Neural crest cell (in vitro differentiated cells): ENCODE results near the gene ADGRA1. TPM values are rescaled to one million over a fixed set of nuclear protein-coding genes. Genes with fewer than 3 reads are reported as not detected.

Experiments used
- DNase-seq: peaks from one replicate; pipeline ENCODE4 v3.0.0; 2021; ENCODE audit warnings: low read depth, mixed read lengths, low spot score
- H3K27ac Mint-ChIP-seq: one replicate; pipeline ENCODE4 v1.8.0; 2021; ENCODE audit warnings: mild to moderate bottlenecking, mixed read lengths; ENCODE audit not compliant: unreplicated experiment
- H3K27me3 Mint-ChIP-seq: 2 replicates; pipeline ENCODE4 v1.8.0; 2021; ENCODE audit warnings: low read depth, mild to moderate bottlenecking, mixed read lengths
- H3K36me3 Mint-ChIP-seq: 2 replicates; pipeline ENCODE4 v1.8.0; 2021; ENCODE audit warnings: low read depth, mild to moderate bottlenecking, mixed read lengths
- H3K4me1 Mint-ChIP-seq: 2 replicates; pipeline ENCODE4 v1.8.0; 2021; ENCODE audit warnings: mixed read lengths
- H3K4me3 Mint-ChIP-seq: one replicate; pipeline ENCODE4 v1.8.0; 2021; ENCODE audit warnings: mild to moderate bottlenecking, mixed read lengths
- H3K9me3 Mint-ChIP-seq: 2 replicates; pipeline ENCODE4 v1.8.0; 2021; ENCODE audit warnings: mixed read lengths
- total RNA-seq: library from RNA; stranded (reverse); gene quantifications from 2 replicates; pipeline ENCODE4 v1.2.1, GENCODE V29; 2021
- TF ChIP-seq, protein P1 (sequence below): fragments of 200-600 bp; sonication (generic); conservative IDR thresholded peaks from 2 replicates; pipeline ENCODE4 v1.5.0; 2021; ENCODE audit warnings: antibody characterized with exemption, mild to moderate bottlenecking

The ADGRA1 gene
- total RNA-seq, 1 donor from 2014 or later, result 0.33 TPM

- TF ChIP-seq, protein P1, sequence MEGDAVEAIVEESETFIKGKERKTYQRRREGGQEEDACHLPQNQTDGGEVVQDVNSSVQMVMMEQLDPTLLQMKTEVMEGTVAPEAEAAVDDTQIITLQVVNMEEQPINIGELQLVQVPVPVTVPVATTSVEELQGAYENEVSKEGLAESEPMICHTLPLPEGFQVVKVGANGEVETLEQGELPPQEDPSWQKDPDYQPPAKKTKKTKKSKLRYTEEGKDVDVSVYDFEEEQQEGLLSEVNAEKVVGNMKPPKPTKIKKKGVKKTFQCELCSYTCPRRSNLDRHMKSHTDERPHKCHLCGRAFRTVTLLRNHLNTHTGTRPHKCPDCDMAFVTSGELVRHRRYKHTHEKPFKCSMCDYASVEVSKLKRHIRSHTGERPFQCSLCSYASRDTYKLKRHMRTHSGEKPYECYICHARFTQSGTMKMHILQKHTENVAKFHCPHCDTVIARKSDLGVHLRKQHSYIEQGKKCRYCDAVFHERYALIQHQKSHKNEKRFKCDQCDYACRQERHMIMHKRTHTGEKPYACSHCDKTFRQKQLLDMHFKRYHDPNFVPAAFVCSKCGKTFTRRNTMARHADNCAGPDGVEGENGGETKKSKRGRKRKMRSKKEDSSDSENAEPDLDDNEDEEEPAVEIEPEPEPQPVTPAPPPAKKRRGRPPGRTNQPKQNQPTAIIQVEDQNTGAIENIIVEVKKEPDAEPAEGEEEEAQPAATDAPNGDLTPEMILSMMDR, result no peak
- no peak for DNase-seq
- Mint-ChIP-seq H3K4me1 (no peaks in the 10 kb centered on the region), H3K36me3 (peaks cover 13% of the 10 kb centered on the region), H3K4me3 (no peak overlapping the region), H3K27me3 (no peaks in the 10 kb centered on the region), H3K9me3 (peaks cover 16% of the 10 kb centered on the region), H3K27ac (no peak overlapping the region)
Observed at GRCh38 chr10:133178357-133179127, 90.8 kb downstream of the ADGRA1 start.

DNA sequence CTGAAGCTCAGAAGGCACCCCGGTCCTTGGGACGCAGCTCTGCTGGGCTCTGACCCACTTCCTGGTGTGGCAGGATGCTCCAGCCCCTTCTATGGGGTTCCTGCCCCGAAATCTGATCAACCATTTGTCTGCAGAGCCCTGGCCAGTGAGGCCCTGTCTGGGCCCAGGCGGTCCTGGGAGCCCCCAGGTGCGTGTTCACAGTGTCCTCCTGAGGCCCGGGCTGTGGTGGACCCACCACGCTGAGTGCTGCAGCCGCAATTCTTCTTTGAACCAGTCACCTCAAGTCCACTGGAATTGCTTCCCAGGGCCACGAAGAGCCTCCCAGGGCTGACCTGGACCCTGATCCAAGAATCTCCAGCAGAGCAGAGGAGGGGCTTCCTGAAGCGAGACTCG is 91.4 kb downstream of the ADGRA1 start:
- Mint-ChIP-seq H3K36me3 (peaks cover 14% of the 10 kb centered on the region), H3K4me1 (no peaks in the 10 kb centered on the region), H3K4me3 (no peak overlapping the region), H3K27me3 (no peaks in the 10 kb centered on the region), H3K9me3 (peaks cover 16% of the 10 kb centered on the region), H3K27ac (no peak overlapping the region)
- TF ChIP-seq, protein P1, result no peak
- DNase-seq, result no peak

DNA sequence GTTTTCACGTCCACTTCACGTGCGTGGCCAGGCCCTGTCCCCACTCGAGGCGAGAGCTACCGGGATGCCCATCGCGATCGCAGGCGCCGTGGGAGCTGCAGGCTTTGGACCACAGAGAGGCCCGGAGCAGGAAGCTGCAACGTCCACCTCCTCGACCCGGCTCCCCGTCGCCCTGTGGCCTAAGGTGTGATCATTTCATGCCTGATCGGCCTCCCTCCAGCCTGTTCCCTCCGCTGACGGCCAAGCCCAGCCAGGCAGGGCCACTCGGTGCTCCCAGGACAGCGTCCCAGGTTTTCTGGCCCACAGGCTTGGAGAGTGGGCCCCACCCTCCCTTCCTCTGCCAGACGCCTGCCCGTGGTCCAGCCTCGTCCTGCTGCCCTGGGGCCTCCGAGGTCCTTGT is 91.9 kb downstream of the ADGRA1 start:
- no peaks in the 10 kb centered on the region for H3K27me3 Mint-ChIP-seq
- no peak for DNase-seq
- no peak overlapping the region for H3K4me3 Mint-ChIP-seq
- TF ChIP-seq, protein P1, result no peak
- H3K4me1 Mint-ChIP-seq, result no peaks in the 10 kb centered on the region
- peaks cover 13% of the 10 kb centered on the region for H3K9me3 Mint-ChIP-seq
- H3K36me3 Mint-ChIP-seq, result peaks cover 14% of the 10 kb centered on the region
- H3K27ac Mint-ChIP-seq, result no peak overlapping the region

GRCh38 chr10:133180192-133180964 is 92.7 kb downstream of the ADGRA1 start:
- no peak overlapping the region for H3K27ac Mint-ChIP-seq
- H3K4me1 Mint-ChIP-seq, result no peaks in the 10 kb centered on the region
- peaks cover 13% of the 10 kb centered on the region for H3K36me3 Mint-ChIP-seq
- H3K9me3 Mint-ChIP-seq, result peaks cover 12% of the 10 kb centered on the region
- TF ChIP-seq, protein P1, result no peak
- H3K27me3 Mint-ChIP-seq, result no peaks in the 10 kb centered on the region
- DNase-seq, result no peak
- H3K4me3 Mint-ChIP-seq, result no peak overlapping the region

- DNase-seq, result no peak
- Mint-ChIP-seq H3K4me1 (no peaks in the 10 kb centered on the region), H3K36me3 (peaks cover 13% of the 10 kb centered on the region), H3K9me3 (peaks cover 12% of the 10 kb centered on the region), H3K27ac (no peak overlapping the region), H3K27me3 (no peaks in the 10 kb centered on the region), H3K4me3 (no peak overlapping the region)
- TF ChIP-seq, protein P1, result no peak
Observed at GRCh38 chr10:133180965-133181639, 93.4 kb downstream of the ADGRA1 start.

Other genes with a start within 250 kb of the ADGRA1 start
- 3.7 and 4.4 TPM in 2 replicates for gene CFAP46, start 145.4 kb upstream of the ADGRA1 start, total RNA-seq
- 4.0 and 5.5 TPM in 2 replicates for gene KNDC1, start 72.3 kb downstream of the ADGRA1 start, total RNA-seq
- not detected in 2 replicates for gene UTF1, start 142.3 kb downstream of the ADGRA1 start, total RNA-seq
- gene VENTX, start 149.9 kb downstream of the ADGRA1 start, total RNA-seq, result not detected in 2 replicates
- 3.6 and 4.5 TPM in 2 replicates for gene ADAM8, start 188.9 kb downstream of the ADGRA1 start, total RNA-seq
- gene TUBGCP2, start 220.9 kb downstream of the ADGRA1 start, total RNA-seq, result 70.0 and 72.0 TPM in 2 replicates
- gene ZNF511, start 221.0 kb downstream of the ADGRA1 start, total RNA-seq, result 62.7 and 75.6 TPM in 2 replicates
- gene CALY, start 249.0 kb downstream of the ADGRA1 start, total RNA-seq, result 0.82 and 0.89 TPM in 2 replicates